Activated T-helper 1 cell treated with anti-CD3 and anti-CD28 coated beads, Interleukin-2, amount 50 U/mL, for 16 hours (primary cell): ENCODE data around the gene GPR180.

ENCODE experiments used
- DNase-seq, 2 donors: peaks; one replicate each; pipeline ENCODE4 v3.0.0-alpha.2; 2020; ENCODE audit warnings: low read depth in 1 of 2, low spot score in 1 of 2

Gene GPR180

GRCh38 chr13:94640721-94641120, 39.1 kb downstream of the GPR180 start:
- no peak for DNase-seq

DNA sequence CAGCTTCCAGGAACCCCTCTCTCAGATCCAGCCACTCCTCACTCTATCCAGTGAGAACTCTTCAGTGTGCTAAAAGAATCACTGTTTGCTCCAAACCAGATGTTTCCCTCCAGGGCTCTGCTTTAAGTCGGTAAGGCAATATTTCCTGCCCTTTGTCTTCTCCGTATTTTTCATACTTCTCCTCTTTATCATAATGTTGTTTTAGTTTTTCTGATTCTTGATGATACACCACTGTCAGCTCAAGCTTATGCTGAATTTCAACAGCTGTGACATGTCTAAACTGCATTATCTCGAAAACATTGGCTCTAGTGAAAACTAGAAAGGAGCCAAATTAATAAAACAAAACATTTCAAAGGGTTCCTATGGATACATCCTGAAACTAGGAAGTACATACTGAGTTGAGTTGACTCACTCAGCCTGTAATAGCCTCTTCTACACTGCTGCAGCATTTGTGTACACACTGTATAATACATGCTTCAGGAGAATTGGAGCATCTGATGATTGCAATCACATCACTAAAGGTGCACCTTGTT, 39.8 kb downstream of the GPR180 start:
- no peak for DNase-seq

DNA sequence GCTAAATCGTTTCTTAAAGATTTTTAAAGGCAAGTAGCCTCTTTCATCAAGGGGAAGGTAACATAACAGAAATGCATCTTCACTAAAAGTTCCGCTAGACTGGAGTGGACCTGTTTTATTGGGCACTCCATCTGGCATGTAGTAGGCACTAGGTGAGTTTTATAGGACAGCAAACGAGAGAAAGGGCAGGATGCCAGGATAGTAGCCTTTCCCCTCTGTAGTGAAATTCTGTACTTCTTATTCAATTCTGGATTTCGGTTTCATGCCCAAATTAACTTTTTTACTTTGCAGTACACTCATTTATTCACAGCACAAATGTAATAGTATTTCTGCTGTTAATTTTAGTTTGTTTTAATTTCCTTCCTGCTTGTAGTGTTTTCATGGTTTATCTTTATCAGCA, 45.2 kb downstream of the GPR180 start:
- DNase-seq, result no peak

- DNase-seq, result no peak
Measured at GRCh38 chr13:94656176-94656575, 54.5 kb downstream of the GPR180 start.

DNA sequence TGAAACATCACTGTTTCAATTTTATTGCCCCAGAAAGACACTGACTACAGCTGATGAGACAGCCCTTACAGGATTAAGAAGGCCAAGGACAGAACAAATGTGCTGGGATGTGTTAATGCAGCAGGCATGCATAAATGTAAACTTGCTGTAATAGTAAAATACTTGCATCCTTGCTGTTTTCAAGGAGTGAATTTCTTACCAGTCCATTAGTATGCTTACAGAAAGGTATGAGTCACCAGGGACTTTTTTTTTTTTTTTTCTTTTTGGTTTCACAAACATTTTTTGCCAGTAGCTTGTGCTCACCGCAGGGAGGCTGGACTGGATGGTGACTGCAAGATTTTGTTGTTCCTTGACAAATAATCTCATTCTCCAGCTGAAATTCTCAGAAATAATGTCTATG, 55.1 kb downstream of the GPR180 start:
- DNase-seq, result no peak

- no peak for DNase-seq
Measured at GRCh38 chr13:94657167-94657566, 55.5 kb downstream of the GPR180 start.

DNA sequence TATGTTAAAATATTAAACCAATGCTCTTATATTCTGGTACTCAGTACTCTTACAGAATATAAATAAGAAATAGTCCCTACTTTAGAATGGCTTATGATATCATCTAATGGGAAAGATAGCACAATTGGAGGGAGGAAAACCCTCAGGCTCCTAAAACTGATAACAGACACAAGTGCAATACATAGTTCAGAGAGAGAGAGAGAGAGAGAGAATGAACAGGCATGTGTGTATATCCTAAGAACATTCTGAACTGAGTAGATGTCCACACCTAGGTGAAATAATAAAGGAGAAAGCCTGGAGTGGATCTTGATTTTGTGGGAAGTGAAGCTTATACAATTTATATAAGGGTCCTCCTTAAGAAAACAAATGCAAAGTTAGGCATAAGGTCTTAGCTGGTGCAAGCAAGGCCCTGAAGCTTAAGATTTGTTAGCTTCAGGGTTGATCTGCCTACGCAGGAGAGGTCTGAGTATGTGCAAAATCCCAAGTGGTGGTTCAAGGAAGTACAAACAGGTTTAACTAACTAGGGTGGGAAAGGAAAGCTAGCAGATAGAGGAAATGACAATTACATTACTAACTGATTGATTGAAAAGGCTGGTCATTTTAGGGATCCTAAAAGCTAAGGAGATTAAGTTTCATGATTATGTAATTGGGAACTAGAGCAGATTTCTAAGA, 57.4 kb downstream of the GPR180 start:
- no peak for DNase-seq

DNA sequence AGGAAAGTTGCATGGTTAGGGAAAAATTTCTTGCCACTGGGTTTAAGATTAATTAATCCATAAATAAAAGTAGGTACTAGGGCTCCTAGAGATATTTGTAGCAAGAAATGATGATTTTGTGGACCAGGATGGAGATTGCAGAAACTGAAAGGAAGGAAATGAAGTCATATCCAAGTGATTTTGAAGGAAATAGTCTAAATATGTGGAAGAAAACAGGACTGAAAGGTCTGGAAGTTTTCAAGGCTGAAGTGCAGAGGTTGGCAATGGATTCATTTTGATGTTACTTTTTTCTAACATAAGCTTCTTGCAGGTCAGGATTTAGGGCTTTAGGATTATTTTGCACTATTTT, 57.9 kb downstream of the GPR180 start:
- no peak for DNase-seq

DNA sequence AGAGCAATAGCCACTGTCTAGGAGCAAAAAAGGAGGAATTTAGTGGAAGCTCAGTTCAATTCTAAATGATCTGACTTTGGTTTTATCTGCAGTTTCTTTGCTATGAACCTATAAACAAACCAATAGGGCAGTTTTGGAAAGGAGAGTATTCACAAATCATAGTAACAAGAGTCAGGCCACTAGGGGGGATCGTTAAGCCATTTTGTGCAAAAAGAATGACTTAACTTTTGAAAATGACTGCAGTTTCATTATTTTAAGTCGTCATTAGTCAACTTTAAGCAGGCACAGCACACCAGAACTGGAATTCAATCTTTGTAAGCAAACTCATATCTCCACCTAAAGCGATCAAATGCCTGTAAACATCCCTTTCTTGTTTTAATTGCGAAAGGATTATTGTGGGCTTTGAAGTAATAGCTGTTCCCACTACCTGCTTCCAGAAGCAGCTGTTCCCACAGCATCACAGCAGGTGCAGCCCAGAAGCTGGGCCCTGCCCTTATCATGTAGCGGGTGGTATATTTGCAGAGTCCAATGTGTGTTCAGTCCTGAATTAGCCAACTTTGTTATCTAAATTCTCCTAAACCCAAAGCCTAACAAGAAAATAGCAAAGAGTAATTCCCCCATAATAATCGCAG, 59.2 kb downstream of the GPR180 start:
- DNase-seq, result no peak

DNA sequence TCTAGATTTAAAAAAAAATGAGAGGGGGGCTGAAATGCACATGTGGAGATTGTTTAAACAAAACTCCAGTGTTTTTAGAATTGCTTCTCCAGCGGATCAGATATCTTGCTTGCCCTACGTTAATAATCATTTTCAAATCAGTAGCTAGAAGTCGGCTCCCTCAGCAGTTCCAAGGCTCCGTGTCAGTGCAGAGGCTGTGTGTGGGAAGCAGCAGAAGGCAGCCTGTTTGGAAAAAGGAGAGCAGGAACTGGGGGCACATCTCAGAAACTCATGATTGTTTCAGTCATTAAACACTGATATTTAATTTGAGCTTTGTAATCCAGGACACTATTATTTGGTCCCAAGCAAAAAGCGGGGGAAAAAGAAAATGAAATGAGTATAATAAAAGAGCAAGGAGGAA, 59.7 kb downstream of the GPR180 start:
- DNase-seq, result no peak

DNA sequence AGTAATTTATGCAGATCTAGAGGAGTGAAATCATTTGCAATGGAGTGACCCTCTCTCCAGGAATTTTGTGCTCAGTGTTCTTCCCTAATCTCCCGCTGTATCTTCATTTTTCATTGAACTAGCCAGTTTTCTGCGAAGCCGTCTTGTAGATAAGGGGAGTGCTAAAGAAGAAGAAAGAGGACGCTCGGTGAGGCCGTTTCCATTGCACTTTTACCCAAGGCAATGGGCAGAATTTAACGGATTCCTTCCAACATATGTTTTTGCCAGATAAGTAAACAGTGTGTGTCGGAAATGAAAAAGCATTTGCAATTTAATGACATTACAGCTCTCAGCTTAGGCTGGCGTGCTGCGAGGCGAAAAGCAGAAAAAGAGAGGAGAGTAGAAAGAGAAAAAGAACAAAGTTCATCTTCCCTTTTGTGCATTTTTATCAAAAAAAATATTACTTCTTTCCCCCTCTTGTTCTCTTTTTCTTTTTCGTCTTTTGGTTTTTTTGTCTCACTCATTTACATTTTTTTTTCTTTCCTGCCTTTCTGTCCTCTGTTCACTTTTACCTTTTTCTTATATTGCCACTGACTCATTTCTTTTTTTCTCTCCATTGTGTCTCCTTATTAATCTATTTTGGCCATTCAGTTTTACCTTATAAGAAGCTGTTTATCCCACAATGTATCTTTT, 60.8 kb downstream of the GPR180 start:
- no peak for DNase-seq

DNA sequence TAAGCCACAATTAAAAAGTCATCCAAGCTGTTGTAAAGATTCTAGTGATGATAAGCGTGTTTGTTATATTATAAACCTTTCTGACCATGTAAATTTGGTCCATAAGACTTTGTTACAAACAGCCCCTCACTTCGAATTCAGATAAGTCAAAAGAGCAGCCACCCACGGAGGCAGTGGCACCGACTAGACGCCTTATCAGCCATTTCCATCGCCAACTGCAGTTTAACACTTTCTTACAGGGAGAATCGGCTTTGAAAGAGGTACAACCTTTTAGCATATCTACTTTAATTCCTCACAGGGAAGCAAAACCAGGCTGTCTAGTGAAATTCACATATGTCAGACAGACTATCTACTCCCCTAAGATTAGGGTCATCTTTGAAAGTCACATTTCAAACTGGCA, 63.2 kb downstream of the GPR180 start:
- DNase-seq, result no peak

GRCh38 chr13:94666065-94666464, 64.4 kb downstream of the GPR180 start:
- DNase-seq, result no peak

DNA sequence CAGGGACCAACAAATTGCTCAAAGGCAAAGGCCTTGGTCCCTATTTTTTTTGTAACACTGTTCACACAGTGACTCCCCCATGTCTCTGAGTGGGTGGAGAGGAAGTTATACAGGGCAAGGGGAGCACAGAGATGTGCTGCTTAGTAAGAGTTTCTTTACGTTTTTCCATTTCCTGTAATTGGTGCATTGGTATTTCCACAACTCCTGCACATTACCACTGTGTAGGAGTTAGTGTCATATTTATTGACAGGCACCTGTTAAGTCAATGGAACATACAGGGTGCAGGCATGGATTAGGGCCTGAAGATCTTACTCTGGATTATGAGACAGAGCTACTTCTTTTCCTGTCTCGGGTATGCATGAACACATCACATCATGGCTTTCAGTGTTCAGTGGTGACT, 65.5 kb downstream of the GPR180 start:
- no peak for DNase-seq

- DNase-seq, result no peak
Measured at GRCh38 chr13:94672400-94672799, 70.7 kb downstream of the GPR180 start.

- DNase-seq, result no peak
Measured at GRCh38 chr13:94673851-94674250, 72.2 kb downstream of the GPR180 start.

- peak in 1 of 2 donors; percentile 6 for DNase-seq
Measured at GRCh38 chr13:94674609-94675348, 73.1 kb downstream of the GPR180 start.

DNA sequence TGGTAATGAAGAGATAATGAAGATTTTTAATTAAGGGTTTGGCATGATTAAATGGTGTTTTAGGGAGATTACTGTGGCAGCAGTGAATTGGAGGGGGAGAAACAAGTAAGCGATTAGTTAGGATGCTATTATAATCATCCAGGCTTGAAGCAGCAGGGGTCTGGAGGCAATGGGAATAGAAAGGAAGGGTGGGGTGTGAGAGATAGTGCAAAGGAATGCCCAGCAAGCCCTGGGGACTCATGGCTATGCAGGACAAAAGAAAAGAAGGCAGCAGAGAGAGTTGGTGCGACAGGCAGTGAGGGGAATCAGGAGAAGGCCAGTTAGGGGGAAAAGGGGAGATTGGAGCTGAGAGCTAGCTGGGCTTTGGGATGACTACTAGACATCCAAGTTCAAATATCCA, 76.1 kb downstream of the GPR180 start:
- no peak for DNase-seq

GRCh38 chr13:94678845-94679244, 77.2 kb downstream of the GPR180 start:
- no peak for DNase-seq

DNA sequence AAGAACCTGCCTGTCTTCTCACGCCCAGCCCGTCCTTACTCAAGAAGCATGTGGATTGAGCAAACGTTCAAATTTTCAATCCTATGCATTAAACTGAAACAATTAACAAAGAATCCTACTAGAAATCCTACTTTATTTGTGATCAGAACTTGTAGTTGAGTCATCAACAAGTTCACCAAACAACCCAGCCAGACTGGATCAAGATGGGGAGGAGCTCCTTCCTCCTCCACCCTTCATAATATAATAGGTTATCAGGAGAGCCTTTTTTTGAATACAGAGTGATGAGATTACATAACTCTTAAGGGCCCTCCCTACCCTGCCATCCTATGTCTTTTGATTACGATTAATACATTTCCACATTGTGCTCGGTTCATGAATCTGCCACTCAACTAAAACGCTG, 78.0 kb downstream of the GPR180 start:
- no peak for DNase-seq

DNA sequence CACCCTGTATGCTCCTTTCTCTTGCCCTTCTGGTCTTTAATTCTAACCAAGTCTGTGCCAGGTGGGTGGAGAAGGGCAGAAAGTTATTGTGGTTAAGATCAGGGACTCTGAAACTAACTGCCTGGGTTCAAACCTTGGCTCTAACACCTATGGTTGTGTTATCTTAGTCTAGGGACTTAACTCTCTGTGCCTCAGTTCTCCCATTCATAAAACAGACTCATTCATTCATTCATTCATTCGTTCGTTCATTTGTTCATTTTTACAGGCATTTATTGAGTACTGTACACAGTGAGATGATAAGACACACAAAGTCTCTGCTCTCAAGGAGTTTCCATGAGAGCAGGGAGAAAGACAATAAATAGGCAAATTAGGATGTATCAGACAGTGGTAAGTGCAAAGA, 80.6 kb downstream of the GPR180 start:
- DNase-seq, result no peak

- no peak for DNase-seq
Measured at GRCh38 chr13:94683409-94683808, 81.8 kb downstream of the GPR180 start.
